Measurements from ENCODE around the gene TSPAN31.
A peak's percentile ranks its signal among the peaks of the same experiment; 100 is the strongest.

DNA sequence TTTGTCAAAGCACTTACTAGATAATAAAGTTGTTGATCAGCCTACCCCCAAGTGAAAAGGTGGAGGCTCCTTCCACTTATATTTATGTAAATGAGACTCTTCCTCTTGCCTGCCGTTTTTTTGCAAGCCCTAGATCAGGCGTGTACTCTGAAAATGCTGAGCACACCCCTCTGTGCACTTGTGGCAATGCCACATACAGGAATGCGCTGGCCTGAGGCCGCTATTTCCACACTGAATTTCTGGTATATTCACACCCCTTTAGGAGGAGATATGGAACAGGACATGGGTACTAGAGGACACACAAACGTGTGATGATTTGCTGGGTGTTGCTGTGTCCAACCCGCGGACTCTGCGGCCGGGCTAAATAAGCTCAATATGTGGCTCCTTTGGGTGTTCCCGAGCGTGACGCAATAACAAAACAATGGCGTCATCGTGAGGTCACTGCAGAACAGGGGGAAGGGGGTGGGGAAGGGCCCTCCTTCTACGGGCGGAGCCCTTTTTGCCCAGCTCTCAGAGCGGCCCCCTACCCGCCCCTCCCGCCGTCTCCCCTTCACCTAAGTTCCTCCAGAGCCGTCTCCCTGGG is 554 bp upstream of the TSPAN31 start:
- TF ChIP-seq, protein P1, sequence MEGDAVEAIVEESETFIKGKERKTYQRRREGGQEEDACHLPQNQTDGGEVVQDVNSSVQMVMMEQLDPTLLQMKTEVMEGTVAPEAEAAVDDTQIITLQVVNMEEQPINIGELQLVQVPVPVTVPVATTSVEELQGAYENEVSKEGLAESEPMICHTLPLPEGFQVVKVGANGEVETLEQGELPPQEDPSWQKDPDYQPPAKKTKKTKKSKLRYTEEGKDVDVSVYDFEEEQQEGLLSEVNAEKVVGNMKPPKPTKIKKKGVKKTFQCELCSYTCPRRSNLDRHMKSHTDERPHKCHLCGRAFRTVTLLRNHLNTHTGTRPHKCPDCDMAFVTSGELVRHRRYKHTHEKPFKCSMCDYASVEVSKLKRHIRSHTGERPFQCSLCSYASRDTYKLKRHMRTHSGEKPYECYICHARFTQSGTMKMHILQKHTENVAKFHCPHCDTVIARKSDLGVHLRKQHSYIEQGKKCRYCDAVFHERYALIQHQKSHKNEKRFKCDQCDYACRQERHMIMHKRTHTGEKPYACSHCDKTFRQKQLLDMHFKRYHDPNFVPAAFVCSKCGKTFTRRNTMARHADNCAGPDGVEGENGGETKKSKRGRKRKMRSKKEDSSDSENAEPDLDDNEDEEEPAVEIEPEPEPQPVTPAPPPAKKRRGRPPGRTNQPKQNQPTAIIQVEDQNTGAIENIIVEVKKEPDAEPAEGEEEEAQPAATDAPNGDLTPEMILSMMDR (IDR thresholded peaks at IDR 0.05), result no peak
- TF ChIP-seq POLR2A (IDR thresholded peaks at IDR 0.05) (no peak), EP300 (IDR thresholded peaks at IDR 0.05) (peak in 1 of 4 donors; percentile 36), POLR2AphosphoS5 (IDR thresholded peaks at IDR 0.05) (no peak)

Measured in sigmoid colon (tissue), 4 donors.